Activated effector memory CD4-positive, alpha-beta T cell treated with anti-CD3 and anti-CD28 coated beads, Interleukin-2, amount 50 U/mL, for 16 hours (primary cell): Measurements from ENCODE around the gene FUZ.

Source experiments
- DNase-seq: peaks from one replicate; pipeline ENCODE4 v3.0.0-alpha.2; 2020

The FUZ gene

DNA sequence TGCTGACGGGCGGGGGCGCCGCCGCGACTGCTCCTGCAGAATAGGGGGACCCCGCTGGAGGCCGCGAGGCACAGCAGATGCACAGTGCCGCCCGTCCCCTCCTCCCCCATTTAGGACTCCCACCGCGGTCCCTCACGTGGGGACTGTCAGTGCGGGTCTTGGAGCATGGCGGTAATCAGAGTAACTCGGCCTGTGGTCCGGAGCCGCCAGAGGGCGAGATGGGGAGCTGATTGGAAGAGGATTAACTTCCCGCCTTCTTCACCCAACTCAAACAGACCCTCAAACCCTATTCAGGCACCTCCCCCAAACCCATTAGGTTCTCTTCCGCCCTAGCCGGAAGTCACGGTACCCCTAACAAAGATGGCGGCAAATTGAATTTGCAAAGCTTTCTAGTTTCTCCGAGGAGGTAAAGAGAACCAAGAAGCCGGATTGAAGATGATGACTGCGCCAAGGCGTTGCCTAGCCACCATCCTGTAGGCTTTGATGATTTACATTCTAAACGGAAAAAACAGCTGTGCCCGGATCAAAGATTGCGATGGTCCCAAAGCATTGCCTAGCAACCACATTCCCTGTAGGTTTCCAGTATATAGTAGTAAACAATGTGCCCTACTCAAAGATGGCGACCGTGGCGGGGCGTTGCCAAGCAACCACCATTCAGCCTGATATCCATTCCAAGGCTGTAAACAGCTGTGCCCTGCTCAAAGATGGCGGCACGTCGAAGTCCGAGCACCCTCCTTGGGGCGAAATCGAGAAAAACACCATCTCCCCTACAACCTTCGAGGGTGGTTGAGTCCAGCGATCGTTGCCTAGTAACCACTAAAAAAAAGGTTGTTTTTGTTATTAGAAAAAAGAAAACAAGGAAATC, at the start of gene FUZ:
Gene FUZ (minus strand): TSS at position 296 of the 865 bp plus-strand sequence. CDS start 186 bp downstream, at position 110.
- peak; percentile 97 for DNase-seq

GRCh38 chr19:49862391-49863253, 49.5 kb upstream of the FUZ start:
- no peak for DNase-seq

- no peak for DNase-seq
Observed at GRCh38 chr19:49861541-49862378, 48.7 kb upstream of the FUZ start.

- DNase-seq = no peak
Observed at GRCh38 chr19:49861107-49861506, 48.0 kb upstream of the FUZ start.

DNA sequence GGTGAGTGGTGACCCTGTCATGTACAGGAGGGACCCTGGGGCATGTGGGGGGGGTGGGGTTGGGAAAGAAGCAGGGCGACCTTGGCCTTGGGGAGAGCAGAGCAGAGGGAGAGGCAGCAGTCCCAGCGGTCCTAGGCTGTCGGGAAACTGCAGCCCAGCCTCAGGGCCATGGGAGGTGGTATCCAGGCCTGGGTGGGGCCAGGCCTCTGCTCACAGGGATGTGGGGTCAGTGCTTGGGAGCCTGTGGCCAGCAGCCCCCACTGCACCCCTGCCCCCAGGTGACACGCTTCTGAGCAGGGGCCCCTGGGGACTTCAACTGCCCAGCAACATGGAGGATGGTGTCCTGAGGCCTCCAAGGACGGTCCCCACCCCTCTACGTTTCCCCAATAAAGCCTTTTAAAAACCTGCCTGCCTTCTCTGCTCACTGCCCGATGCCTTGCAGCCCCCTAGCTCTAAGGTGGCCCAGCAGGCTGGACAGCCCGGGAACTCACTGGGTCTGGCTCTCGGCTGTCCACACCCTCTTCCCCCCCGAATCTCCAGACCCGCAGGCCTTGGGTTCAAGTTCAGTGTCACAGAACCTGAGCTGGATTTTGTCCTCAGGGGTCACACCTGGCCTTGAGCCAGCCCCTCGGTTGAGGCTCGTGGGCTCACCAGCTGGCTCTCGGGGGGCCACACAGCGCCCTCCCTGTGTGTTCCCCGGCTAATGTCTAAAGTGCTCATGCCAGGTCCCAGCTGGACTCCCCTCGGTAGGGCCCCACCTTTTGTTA, 47.4 kb upstream of the FUZ start:
- no peak for DNase-seq

- DNase-seq = no peak
Observed at GRCh38 chr19:49859682-49860335, 46.7 kb upstream of the FUZ start.

DNA sequence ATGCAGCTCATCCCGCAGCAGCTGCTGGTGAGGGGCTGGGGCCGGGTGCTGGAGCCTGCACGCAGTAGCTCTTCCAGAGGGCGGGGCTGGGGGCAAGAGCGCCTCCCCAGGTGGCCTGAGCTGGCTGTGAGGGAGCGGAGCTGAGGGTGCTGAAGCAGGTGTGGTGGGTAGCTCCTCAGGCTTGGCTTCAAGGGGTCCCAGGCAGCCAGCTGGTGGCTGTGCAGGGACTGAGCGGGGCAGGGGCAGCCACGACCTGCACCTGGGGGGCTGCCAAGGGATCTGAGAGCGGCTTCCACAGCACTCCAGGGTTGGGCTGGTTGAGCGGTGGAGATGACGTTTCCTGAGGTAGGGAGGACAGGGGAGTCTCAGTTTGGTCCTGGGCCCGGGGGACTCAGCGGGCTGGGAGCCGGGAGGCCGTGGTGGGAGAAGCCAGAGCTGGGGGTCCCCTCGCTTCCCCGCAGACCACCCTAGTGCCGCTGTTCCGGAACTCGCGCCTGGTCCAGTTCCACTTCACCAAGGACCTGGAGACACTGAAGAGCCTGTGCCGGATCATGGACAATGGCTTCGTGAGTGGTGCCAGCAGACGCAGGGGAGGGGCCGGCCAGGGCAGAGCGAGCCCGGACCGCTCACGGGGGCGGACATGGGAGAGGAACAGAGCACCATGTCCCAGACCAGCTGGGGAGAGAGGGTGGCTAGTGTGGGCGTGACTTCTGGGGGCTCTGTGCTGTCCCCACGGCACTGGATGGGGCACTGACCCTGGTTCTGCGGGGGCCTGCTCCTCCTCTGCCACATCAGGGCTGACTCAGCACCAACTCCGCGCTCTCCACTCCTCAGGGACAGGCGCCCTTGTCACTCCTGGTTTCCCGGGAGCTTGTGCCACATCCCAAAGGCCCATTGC, 45.2 kb upstream of the FUZ start:
- DNase-seq = no peak

DNA sequence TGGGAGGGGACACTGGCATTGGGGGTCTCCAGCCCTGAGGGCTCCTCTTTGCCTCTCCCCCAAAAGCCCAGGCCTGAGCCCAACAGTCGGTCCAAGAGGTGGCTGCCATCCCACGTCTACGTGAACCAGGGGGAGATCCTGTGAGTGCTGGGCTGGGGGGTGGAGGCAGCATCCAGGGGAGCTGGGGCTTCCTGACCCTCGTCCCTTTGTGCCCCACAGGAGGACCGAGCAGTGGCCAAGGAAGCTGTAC, 44.7 kb upstream of the FUZ start:
- DNase-seq = no peak

- no peak for DNase-seq
Observed at GRCh38 chr19:49857061-49857837, 44.2 kb upstream of the FUZ start.

DNA sequence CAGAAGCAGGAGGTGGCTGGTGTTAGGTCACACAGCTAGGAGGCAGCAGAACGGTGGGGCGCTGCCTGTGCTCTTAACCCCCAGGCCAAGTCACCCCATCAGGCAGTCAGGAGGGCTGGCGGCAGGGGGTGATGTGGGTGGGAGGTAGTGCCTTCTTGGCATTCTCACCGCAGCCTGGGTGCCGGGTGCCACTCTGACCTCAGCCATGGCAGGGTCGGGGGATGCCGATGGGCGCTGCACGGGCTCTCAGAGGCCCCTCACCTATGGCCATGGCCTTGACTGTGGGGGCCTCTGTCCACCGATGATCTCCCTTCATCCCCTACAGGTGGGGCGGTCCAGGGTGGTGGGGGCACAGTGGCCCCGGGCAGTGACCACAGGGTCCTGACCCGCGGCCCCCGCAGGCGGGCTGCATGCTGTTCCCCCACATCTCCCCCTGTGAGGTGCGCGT, 43.5 kb upstream of the FUZ start:
- DNase-seq = no peak

GRCh38 chr19:49855676-49856573, 42.8 kb upstream of the FUZ start:
- DNase-seq = no peak

DNA sequence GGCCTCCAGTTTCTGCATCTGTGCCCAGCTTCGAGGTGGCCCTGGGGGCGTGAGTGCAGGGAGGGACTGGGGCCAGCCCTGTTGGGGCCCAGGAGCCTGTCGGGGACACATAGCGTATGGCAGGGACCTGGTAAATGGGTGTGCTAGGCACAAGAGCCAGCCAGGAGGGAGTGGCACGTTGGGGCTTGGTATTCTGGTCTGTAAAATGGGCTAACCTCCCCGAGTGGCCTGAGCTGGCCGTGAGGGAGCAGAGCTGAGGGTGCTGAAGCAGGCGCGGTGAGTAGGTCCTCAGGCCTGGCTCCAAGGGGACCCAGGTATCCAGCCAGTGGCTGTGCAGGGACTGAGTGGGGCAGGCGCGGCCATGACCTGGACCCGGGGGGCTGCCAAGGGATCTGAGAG, 42.2 kb upstream of the FUZ start:
- DNase-seq = no peak

GRCh38 chr19:49854378-49855263, 41.5 kb upstream of the FUZ start:
- no peak for DNase-seq

GRCh38 chr19:49853852-49854377, 40.8 kb upstream of the FUZ start:
- no peak for DNase-seq

DNA sequence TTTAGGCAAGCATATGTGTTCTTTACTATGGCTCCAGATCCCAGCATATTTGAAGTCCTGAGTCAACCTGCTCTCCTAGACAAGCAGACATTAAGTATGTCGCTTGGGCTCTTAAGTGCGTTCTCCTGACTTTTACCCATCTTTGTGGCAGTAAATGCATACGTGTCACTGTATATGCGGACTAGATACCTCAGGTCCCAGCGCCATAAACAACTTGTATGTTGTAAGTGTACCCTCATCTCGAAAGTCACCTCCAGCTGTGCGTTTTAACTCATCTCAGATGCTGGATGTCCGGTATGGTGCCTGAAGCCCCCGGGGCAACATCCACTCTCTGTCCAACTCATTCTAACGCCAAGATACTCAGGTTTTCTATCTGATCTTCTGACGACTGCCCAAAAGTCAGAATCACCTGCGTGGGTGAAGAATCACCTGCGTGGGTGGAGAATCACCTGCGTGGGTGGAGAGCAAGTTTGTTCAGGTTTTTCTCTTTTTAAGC, 39.6 kb upstream of the FUZ start:
- DNase-seq = no peak

DNA sequence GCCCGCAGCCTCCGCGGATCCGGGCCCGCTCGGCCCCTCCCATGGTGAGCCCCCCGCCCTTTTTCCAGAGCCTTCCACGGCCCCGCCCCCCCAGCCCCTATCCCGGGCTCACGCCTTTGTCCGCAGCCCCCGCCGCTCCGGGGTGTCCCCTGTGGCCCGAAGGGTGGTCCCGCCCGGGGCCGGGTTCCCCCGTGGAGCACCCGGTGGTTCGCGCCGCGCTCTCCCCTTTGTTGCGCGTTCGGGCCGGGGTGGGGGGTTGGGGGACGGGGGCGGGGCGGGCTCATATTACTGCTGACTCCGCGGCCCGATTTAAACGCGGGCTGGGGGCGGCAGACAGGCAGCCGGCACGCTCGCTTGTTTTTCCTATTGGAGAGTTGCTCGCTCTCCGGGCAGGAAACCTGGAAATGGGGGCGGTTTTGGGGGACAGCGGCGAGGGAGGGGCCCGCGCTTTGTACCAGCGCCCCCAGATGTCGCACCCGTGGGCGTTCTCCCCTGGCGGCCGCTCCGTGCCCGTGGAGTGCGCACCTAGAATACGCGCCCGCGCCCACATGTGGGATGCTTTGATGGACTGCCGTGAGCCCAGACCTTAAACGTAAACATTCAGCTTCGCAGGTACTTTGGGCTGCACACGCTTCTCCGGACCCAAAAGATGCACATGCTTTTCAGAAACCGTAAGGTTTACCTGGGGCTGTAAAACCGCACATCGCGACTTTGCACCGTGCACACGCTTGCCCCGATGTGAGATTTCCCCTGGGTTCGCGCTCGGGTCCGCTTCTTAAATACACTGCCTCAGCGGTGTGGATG, 38.6 kb upstream of the FUZ start:
- peak; percentile 73 for DNase-seq
